DOHH2 (cell line): ENCODE measurements around the gene ARHGEF39.

Experiments
- H3F3A ChIP-seq: fragments of 200-600 bp; sonication (generic), shearing (Covaris generic); 2 replicates; pipeline ENCODE4 v1.6.0; 2016; ENCODE audit warnings: antibody characterized with exemption, mild to moderate bottlenecking; ENCODE audit not compliant: control insufficient read depth, insufficient read depth
- H3K27ac ChIP-seq: fragments of 200-600 bp; sonication (generic); 2 replicates; pipeline ENCODE4 v1.5.1; 2014; ENCODE audit warnings: low read depth, mild to moderate bottlenecking, low read length, moderate library complexity
- H3K27me3 ChIP-seq: fragments of 200-600 bp; sonication (generic); 2 replicates; pipeline ENCODE4 v1.6.1; 2014; ENCODE audit warnings: mild to moderate bottlenecking, low read length, mixed read lengths; ENCODE audit not compliant: control insufficient read depth
- H3K36me3 ChIP-seq: fragments of 200-600 bp; sonication (generic); 2 replicates; pipeline ENCODE4 v1.6.1; 2014; ENCODE audit warnings: mild to moderate bottlenecking, low read length, moderate library complexity, mixed read lengths; ENCODE audit not compliant: control insufficient read depth
- H3K4me1 ChIP-seq: fragments of 200-600 bp; sonication (generic); 2 replicates; pipeline ENCODE4 v1.6.1; 2014; ENCODE audit warnings: mild to moderate bottlenecking, low read length, mixed read lengths; ENCODE audit not compliant: control insufficient read depth
- H3K4me2 ChIP-seq: fragments of 200-600 bp; sonication (generic); 2 replicates; pipeline ENCODE4 v1.6.0; 2014; ENCODE audit warnings: mild to moderate bottlenecking, low read length, moderate library complexity
- H3K4me3 ChIP-seq: fragments of 200-600 bp; sonication (generic); 2 replicates; pipeline ENCODE4 v1.5.1; 2014; ENCODE audit warnings: mild to moderate bottlenecking, low read length, mixed read lengths
- H3K79me2 ChIP-seq: fragments of 200-600 bp; sonication (generic); 2 replicates; pipeline ENCODE4 v1.6.1; 2014; ENCODE audit warnings: mild to moderate bottlenecking, low read length, mixed read lengths; ENCODE audit not compliant: control insufficient read depth
- H3K9me2 ChIP-seq: fragments of 200-600 bp; sonication (generic); replicated peaks from 2 replicates; pipeline ENCODE4 v1.6.1; 2014; ENCODE audit warnings: mild to moderate bottlenecking, low read length, mixed read lengths; ENCODE audit not compliant: control insufficient read depth
- H3K9me3 ChIP-seq: fragments of 200-600 bp; sonication (generic); 2 replicates; pipeline ENCODE4 v1.6.1; 2014; ENCODE audit warnings: antibody characterized with exemption, low read length, mixed read lengths; ENCODE audit not compliant: control insufficient read depth, insufficient read depth
- H4K20me1 ChIP-seq: fragments of 200-600 bp; sonication (generic); 2 replicates; pipeline ENCODE4 v1.6.0; 2014; ENCODE audit warnings: low read depth, mild to moderate bottlenecking, antibody characterized with exemption, low read length, moderate library complexity; ENCODE audit not compliant: control insufficient read depth, insufficient read depth
- EZH2phosphoT487 ChIP-seq: fragments of 200-600 bp; sonication (generic); IDR thresholded peaks from 2 replicates; pipeline ENCODE4 v1.6.1; 2017; ENCODE audit warnings: borderline replicate concordance, mild to moderate bottlenecking, antibody characterized with exemption, low read length, moderate library complexity, mixed read lengths
- TF ChIP-seq, protein P1 (sequence below): fragments of 200-600 bp; sonication (generic); IDR thresholded peaks from one replicate; pipeline ENCODE4 v1.5.1; 2014; ENCODE audit warnings: antibody characterized with exemption, mild to moderate bottlenecking, low read depth, low read length; ENCODE audit not compliant: poor library complexity, severe bottlenecking

ARHGEF39 gene

DNA sequence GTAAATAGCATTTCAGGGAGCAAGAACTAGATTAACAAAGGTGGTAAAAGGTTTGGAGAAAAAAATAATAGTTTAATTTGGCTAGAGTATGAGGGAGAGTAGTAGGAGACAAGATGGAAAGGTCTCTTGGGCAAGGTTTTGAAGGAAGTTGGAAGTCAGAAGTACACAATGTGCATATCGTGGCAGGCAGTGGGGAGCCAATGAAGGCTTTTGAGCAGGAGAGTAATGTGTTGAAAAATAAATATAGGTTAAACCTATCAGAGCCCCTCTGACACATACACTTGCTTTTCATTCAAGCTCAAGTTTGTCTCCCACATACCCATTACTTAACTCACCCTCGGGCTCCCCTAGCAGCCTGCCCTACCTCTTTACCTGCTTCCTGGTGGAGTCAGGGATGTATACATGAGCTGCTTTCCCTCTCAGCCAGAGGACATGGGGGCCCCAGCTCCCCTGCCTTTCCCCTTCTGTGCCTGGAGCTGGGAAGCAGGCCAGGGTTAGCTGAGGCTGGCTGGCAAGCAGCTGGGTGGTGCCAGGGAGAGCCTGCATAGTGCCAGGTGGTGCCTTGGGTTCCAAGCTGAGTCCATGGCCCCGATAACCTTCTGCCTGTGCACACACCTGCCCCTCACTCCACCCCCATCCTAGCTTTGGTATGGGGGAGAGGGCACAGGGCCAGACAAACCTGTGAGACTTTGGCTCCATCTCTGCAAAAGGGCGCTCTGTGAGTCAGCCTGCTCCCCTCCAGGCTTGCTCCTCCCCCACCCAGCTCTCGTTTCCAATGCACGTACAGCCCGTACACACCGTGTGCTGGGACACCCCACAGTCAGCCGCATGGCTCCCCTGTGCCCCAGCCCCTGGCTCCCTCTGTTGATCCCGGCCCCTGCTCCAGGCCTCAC, 8.4 kb upstream of the ARHGEF39 start, which contains the start of gene CA9:
Gene CA9, plus strand, starts transcription at position 797 of the 893 bp plus-strand sequence. Its CDS starts 32 bp downstream, at position 829.
- Histone ChIP-seq H3K4me2 (no peak within 1 kb of the TSS), H3K4me3 (no peak within 1 kb of the TSS), H3K9me2 (no peaks in the 10 kb centered on the region), H3K27ac (no peak within 1 kb of the TSS), H3K27me3 (peaks cover 6% of the 10 kb centered on the region; the same call in 1 of the 2 replicates), H3F3A (no peaks in the 10 kb centered on the region), H3K4me1 (no peaks in the 10 kb centered on the region), H4K20me1 (no peaks in the 10 kb centered on the region), H3K36me3 (no peaks in the 10 kb centered on the region), H3K9me3 (no peaks in the 10 kb centered on the region), H3K79me2 (no peaks in the 10 kb centered on the region)
- no peak for TF ChIP-seq EZH2phosphoT487
- TF ChIP-seq, protein P1, sequence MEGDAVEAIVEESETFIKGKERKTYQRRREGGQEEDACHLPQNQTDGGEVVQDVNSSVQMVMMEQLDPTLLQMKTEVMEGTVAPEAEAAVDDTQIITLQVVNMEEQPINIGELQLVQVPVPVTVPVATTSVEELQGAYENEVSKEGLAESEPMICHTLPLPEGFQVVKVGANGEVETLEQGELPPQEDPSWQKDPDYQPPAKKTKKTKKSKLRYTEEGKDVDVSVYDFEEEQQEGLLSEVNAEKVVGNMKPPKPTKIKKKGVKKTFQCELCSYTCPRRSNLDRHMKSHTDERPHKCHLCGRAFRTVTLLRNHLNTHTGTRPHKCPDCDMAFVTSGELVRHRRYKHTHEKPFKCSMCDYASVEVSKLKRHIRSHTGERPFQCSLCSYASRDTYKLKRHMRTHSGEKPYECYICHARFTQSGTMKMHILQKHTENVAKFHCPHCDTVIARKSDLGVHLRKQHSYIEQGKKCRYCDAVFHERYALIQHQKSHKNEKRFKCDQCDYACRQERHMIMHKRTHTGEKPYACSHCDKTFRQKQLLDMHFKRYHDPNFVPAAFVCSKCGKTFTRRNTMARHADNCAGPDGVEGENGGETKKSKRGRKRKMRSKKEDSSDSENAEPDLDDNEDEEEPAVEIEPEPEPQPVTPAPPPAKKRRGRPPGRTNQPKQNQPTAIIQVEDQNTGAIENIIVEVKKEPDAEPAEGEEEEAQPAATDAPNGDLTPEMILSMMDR, result no peak

- Histone ChIP-seq H3F3A (no peaks in the 10 kb centered on the region), H3K9me2 (no peaks in the 10 kb centered on the region), H3K79me2 (peaks cover 5% of the 10 kb centered on the region), H3K4me1 (peaks cover 11% of the 10 kb centered on the region), H4K20me1 (no peaks in the 10 kb centered on the region), H3K27ac (no peak overlapping the region), H3K36me3 (peaks cover 4% of the 10 kb centered on the region), H3K4me2 (no peak overlapping the region), H3K4me3 (no peak overlapping the region), H3K27me3 (peaks cover 6% of the 10 kb centered on the region; the same call in 1 of the 2 replicates), H3K9me3 (no peaks in the 10 kb centered on the region)
- TF ChIP-seq, protein P1, result no peak
- TF ChIP-seq EZH2phosphoT487, result no peak
Observed at GRCh38 chr9:35669331-35670145, 4.5 kb upstream of the ARHGEF39 start.

DNA sequence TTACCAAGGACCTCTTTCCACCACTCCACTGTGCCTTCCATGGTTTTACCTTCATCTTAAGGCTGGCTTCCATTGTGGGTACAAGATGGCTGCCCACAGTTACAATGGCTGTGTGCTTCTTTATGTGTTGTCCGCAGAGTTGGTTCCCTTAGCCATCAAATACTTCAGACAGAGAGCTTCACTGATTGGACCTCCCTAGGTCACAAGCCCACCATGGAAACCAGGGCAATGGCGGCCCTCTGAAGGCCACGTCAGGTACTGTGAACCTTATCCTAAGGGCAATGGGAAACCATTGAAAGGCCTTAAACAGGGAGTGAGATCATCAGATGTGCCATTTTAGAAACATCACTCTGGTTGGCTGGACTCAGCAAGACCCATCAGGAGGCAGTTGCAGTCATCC, 2.9 kb upstream of the ARHGEF39 start:
- Histone ChIP-seq H3F3A (no peaks in the 10 kb centered on the region), H3K36me3 (peaks cover 20% of the 10 kb centered on the region), H3K4me1 (peaks cover 27% of the 10 kb centered on the region), H3K9me3 (no peaks in the 10 kb centered on the region), H3K9me2 (no peaks in the 10 kb centered on the region), H3K4me3 (no peak overlapping the region), H3K27ac (no peak overlapping the region), H3K4me2 (no peak overlapping the region), H4K20me1 (no peaks in the 10 kb centered on the region), H3K27me3 (no peaks in the 10 kb centered on the region), H3K79me2 (peaks cover 21% of the 10 kb centered on the region)
- TF ChIP-seq, protein P1, result no peak
- no peak for TF ChIP-seq EZH2phosphoT487
